H9 (cell line): ENCODE data around the gene SWSAP1. TPM values are rescaled to one million over a fixed set of nuclear protein-coding genes. Genes with fewer than 3 reads are reported as not detected.
A peak's percentile ranks its signal among the peaks of the same experiment; 100 is the strongest.

Experiments used
- DNase-seq: peaks from one replicate; pipeline ENCODE4 v3.0.0-alpha.2; 2017
- H2AFZ ChIP-seq: one replicate; pipeline ENCODE4 v1.6.1; 2013; ENCODE audit warnings: mild to moderate bottlenecking, low read length, control low read depth, moderate library complexity
- H2AK5ac ChIP-seq: 2 replicates; pipeline ENCODE4 v1.6.1; 2013; ENCODE audit warnings: low read length, control low read depth, mixed read lengths; ENCODE audit not compliant: insufficient read length
- H2BK120ac ChIP-seq: one replicate; pipeline ENCODE4 v1.6.1; 2013; ENCODE audit warnings: low read depth, mild to moderate bottlenecking, low read length, control low read depth, inconsistent platforms; ENCODE audit not compliant: poor library complexity, severe bottlenecking
- H2BK12ac ChIP-seq: 2 replicates; pipeline ENCODE4 v1.6.1; 2013; ENCODE audit warnings: low read length, control low read depth, mixed read lengths, low read depth; ENCODE audit not compliant: insufficient read length
- H2BK15ac ChIP-seq: 2 replicates; pipeline ENCODE4 v1.6.1; 2013; ENCODE audit warnings: low read depth, low read length, control low read depth
- H2BK20ac ChIP-seq: one replicate; pipeline ENCODE4 v1.6.1; 2013; ENCODE audit warnings: low read depth, mild to moderate bottlenecking, low read length, control low read depth, inconsistent platforms; ENCODE audit not compliant: poor library complexity, severe bottlenecking
- H2BK5ac ChIP-seq: 2 replicates; pipeline ENCODE4 v1.6.1; 2013; ENCODE audit warnings: low read length, control low read depth, mixed read lengths; ENCODE audit not compliant: insufficient read length
- H3K14ac ChIP-seq: 2 replicates; pipeline ENCODE4 v1.6.1; 2013; ENCODE audit warnings: low read length, control low read depth; ENCODE audit not compliant: insufficient read depth
- H3K18ac ChIP-seq: 2 replicates; pipeline ENCODE4 v1.6.1; 2013; ENCODE audit warnings: low read depth, mild to moderate bottlenecking, mixed read lengths, low read length, control low read depth; ENCODE audit not compliant: insufficient read length
- H3K23ac ChIP-seq: 2 replicates; pipeline ENCODE4 v1.6.1; 2013; ENCODE audit warnings: low read length, control low read depth, mixed read lengths, low read depth; ENCODE audit not compliant: insufficient read length
- H3K23me2 ChIP-seq: 2 replicates; pipeline ENCODE4 v1.6.1; 2013; ENCODE audit warnings: low read depth, mild to moderate bottlenecking, mixed read lengths, low read length, control low read depth; ENCODE audit not compliant: insufficient read length, poor library complexity, severe bottlenecking
- H3K27ac ChIP-seq: 2 replicates; pipeline ENCODE4 v1.5.1; 2013; ENCODE audit warnings: low read length, control low read depth, mixed read lengths, low read depth; ENCODE audit not compliant: insufficient read length
- H3K27me3 ChIP-seq: 2 replicates; pipeline ENCODE4 v1.6.1; 2013; ENCODE audit warnings: low read length, control low read depth, inconsistent platforms; ENCODE audit not compliant: insufficient read depth
- H3K4ac ChIP-seq: 2 replicates; pipeline ENCODE4 v1.6.1; 2013; ENCODE audit warnings: low read depth, mild to moderate bottlenecking, control low read depth, inconsistent platforms, low read length, moderate library complexity
- H3K4me1 ChIP-seq: 2 replicates; pipeline ENCODE4 v1.6.1; 2013; ENCODE audit warnings: low read length, control low read depth, inconsistent platforms; ENCODE audit not compliant: insufficient read depth
- H3K4me2 ChIP-seq: 2 replicates; pipeline ENCODE4 v1.6.1; 2013; ENCODE audit warnings: low read length, control low read depth, mixed read lengths; ENCODE audit not compliant: insufficient read length, insufficient read depth
- H3K56ac ChIP-seq: 2 replicates; pipeline ENCODE4 v1.6.1; 2013; ENCODE audit warnings: low read depth, mild to moderate bottlenecking, mixed read lengths, low read length, control low read depth; ENCODE audit not compliant: insufficient read length
- H3K79me1 ChIP-seq: 2 replicates; pipeline ENCODE4 v1.6.1; 2013; ENCODE audit warnings: low read depth, mild to moderate bottlenecking, moderate library complexity, low read length, control low read depth, inconsistent platforms; ENCODE audit not compliant: insufficient read depth, poor library complexity, severe bottlenecking
- H3K79me2 ChIP-seq: 2 replicates; pipeline ENCODE4 v1.6.1; 2013; ENCODE audit warnings: low read length, control low read depth, inconsistent platforms; ENCODE audit not compliant: insufficient read depth
- H3K9ac ChIP-seq: 2 replicates; pipeline ENCODE4 v1.6.1; 2013; ENCODE audit warnings: low read length, control low read depth, mixed read lengths; ENCODE audit not compliant: insufficient read length; ENCODE audit errors: extremely low read depth
- H3K9me3 ChIP-seq: one replicate; pipeline ENCODE4 v1.6.1; 2013; ENCODE audit warnings: low read depth, low read length, inconsistent platforms; ENCODE audit not compliant: control insufficient read depth
- H3T11ph ChIP-seq: one replicate; pipeline ENCODE4 v1.6.1; 2013; ENCODE audit warnings: mild to moderate bottlenecking, low read length, control low read depth, inconsistent platforms
- H4K20me1 ChIP-seq: one replicate; pipeline ENCODE4 v1.6.1; 2013; ENCODE audit not compliant: control insufficient read depth, insufficient read length, insufficient read depth
- H4K5ac ChIP-seq: 2 replicates; pipeline ENCODE4 v1.6.1; 2013; ENCODE audit warnings: low read depth, mild to moderate bottlenecking, mixed read lengths, low read length, control low read depth; ENCODE audit not compliant: insufficient read length
- H4K8ac ChIP-seq: replicated peaks from 2 replicates; pipeline ENCODE4 v1.6.1; 2013; ENCODE audit warnings: low read length, control low read depth, mixed read lengths, low read depth; ENCODE audit not compliant: insufficient read length
- H4K91ac ChIP-seq: 2 replicates; pipeline ENCODE4 v1.6.1; 2013; ENCODE audit warnings: low read depth, mild to moderate bottlenecking, moderate library complexity, mixed read lengths, low read length, control low read depth; ENCODE audit not compliant: insufficient read length
- H3K27ac Mint-ChIP-seq, 3 experiments: 2 replicates in 2 of 3; 3 replicates in 1 of 3; pipeline ENCODE4 v1.8.0; 2020 to 2021; ENCODE audit warnings: mixed read lengths in 3 of 3, mild to moderate bottlenecking in 1 of 3, moderate library complexity in 1 of 3
- H3K27me3 Mint-ChIP-seq: 2 replicates; pipeline ENCODE4 v1.8.0; 2021; ENCODE audit warnings: low read depth, mild to moderate bottlenecking, moderate library complexity, mixed read lengths
- H3K36me3 Mint-ChIP-seq, 3 experiments: 2 replicates in 2 of 3; 3 replicates in 1 of 3; pipeline ENCODE4 v1.8.0; 2020 to 2021; ENCODE audit warnings: low read depth in 3 of 3, mixed read lengths in 3 of 3; ENCODE audit not compliant: insufficient read depth in 1 of 3
- H3K4me1 Mint-ChIP-seq, 2 experiments: 2 replicates each; pipeline ENCODE4 v1.8.0; 2020; ENCODE audit warnings: mixed read lengths in 2 of 2
- H3K4me3 Mint-ChIP-seq, 2 experiments: 2 replicates in 1 of 2; 3 replicates in 1 of 2; pipeline ENCODE4 v1.8.0; 2020 to 2021; ENCODE audit warnings: mild to moderate bottlenecking in 2 of 2, mixed read lengths in 2 of 2, moderate library complexity in 1 of 2
- H3K9me3 Mint-ChIP-seq, 2 experiments: 2 replicates in 1 of 2; 3 replicates in 1 of 2; pipeline ENCODE4 v1.8.0; 2020; ENCODE audit warnings: mild to moderate bottlenecking in 2 of 2, mixed read lengths in 2 of 2, moderate library complexity in 1 of 2
- WGBS: extraction: QIAGEN DNeasy Blood & Tissue Kit; methylation state at CpG from one replicate; pipeline ENCODE4 v1.1.7; 2013; ENCODE audit warnings: missing lambda C conversion rate, low lambda C conversion rate, mixed read lengths; ENCODE audit not compliant: insufficient read length; ENCODE audit errors: extremely low coverage; 5-methylcytosine and 5-hydroxymethylcytosine counted together
- total RNA-seq: library from RNA; stranded (reverse); gene quantifications from 2 replicates; pipeline ENCODE4 v1.2.1, GENCODE V29; 2021
- TF ChIP-seq, protein P1 (sequence below): fragments of 200-600 bp; sonication (generic); conservative IDR thresholded peaks from 3 replicates; pipeline ENCODE4 v1.8.0; 2021; ENCODE audit warnings: antibody characterized with exemption, mild to moderate bottlenecking

The SWSAP1 gene
- total RNA-seq, 1 experiment from 2014 or later = 3.8 TPM

GRCh38 chr19:11416346-11417052 lies 42.0 kb downstream of the SWSAP1 start:
- no peak overlapping the region for H3K4me2 ChIP-seq
- no peaks in the 10 kb centered on the region for H4K20me1 ChIP-seq
- no peak overlapping the region for H3K56ac ChIP-seq
- no peak overlapping the region for H3K4ac ChIP-seq
- no peaks in the 10 kb centered on the region; a peak in 1 of 5 replicates for H3K9me3 Mint-ChIP-seq
- no peak overlapping the region for H2BK120ac ChIP-seq
- H3K79me1 ChIP-seq = no peaks in the 10 kb centered on the region
- H2BK12ac ChIP-seq = no peak overlapping the region
- no peak overlapping the region for H4K8ac ChIP-seq
- H3K27ac ChIP-seq = no peak overlapping the region
- no peaks in the 10 kb centered on the region for H3K27me3 ChIP-seq
- no peak overlapping the region for H3K23ac ChIP-seq
- H3T11ph ChIP-seq = no peak overlapping the region
- no peaks in the 10 kb centered on the region for H3K4me1 ChIP-seq
- no peak overlapping the region for H3K9ac ChIP-seq
- H3K27me3 Mint-ChIP-seq = peaks cover 10% of the 10 kb centered on the region
- no peaks in the 10 kb centered on the region for H3K79me2 ChIP-seq
- peaks cover 1 to 24% (median 5%) of the 10 kb centered on the region in 3 experiments; a peak in 5 of 7 replicates for H3K36me3 Mint-ChIP-seq
- no peak overlapping the region for H2BK5ac ChIP-seq
- peak overlapping the region; percentile 4 to 46 (median 31); a peak in 2 of 7 replicates for H3K27ac Mint-ChIP-seq
- no peak overlapping the region for H2BK15ac ChIP-seq
- H3K4me3 Mint-ChIP-seq = no peak overlapping the region
- no CpG with 5 or more reads among the region's 17 CpGs for WGBS
- no peak overlapping the region for H4K5ac ChIP-seq
- no peak for DNase-seq
- H3K9me3 ChIP-seq = no peaks in the 10 kb centered on the region
- peaks cover 23% of the 10 kb centered on the region for H3K23me2 ChIP-seq
- no peak overlapping the region for H3K18ac ChIP-seq
- TF ChIP-seq, protein P1, sequence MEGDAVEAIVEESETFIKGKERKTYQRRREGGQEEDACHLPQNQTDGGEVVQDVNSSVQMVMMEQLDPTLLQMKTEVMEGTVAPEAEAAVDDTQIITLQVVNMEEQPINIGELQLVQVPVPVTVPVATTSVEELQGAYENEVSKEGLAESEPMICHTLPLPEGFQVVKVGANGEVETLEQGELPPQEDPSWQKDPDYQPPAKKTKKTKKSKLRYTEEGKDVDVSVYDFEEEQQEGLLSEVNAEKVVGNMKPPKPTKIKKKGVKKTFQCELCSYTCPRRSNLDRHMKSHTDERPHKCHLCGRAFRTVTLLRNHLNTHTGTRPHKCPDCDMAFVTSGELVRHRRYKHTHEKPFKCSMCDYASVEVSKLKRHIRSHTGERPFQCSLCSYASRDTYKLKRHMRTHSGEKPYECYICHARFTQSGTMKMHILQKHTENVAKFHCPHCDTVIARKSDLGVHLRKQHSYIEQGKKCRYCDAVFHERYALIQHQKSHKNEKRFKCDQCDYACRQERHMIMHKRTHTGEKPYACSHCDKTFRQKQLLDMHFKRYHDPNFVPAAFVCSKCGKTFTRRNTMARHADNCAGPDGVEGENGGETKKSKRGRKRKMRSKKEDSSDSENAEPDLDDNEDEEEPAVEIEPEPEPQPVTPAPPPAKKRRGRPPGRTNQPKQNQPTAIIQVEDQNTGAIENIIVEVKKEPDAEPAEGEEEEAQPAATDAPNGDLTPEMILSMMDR = no peak
- H3K4me1 Mint-ChIP-seq = peaks cover 14 to 20% of the 10 kb centered on the region in 2 experiments
- H2AFZ ChIP-seq = no peak overlapping the region
- H3K14ac ChIP-seq = no peak overlapping the region; the same call in 1 of the 2 replicates
- no peak overlapping the region for H2BK20ac ChIP-seq
- H2AK5ac ChIP-seq = no peak overlapping the region
- no peak overlapping the region for H4K91ac ChIP-seq
